Measurements from ENCODE around the gene TP53TG3.
"Not testable (repeated sequence)": the region's sequence is repeated elsewhere in the genome, so short reads cannot be mapped to it uniquely, and the experiment has no call there.

Gene TP53TG3, protein sequence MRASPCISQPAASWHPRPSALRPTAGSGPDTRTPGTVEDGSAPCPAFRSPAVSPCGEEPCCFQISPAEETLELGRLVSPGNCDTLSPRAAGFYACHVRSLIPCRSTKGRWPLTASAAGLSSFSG

DNA sequence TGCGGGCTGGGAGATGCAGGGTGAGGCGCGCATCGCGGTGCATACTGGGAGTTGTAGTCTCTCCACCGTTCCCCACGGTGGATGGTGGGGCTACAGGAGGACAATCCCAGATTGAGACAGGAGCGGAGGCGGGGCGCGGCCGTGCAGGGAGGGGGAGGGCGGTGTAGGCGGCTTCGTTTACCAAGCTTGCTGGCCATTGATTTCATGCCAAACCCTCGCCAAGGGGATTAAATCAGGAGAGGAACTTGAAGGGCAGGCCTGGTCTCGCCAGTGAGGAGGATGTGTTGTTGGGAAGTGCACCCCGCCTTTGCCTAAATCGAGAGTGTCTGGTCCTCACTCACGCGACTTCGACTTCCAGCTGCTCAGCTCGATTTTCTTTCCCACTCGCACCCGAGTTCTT, at the start of gene TP53TG3:
TSS of gene TP53TG3 (minus strand) at position 101 of the 400 bp plus-strand sequence. CDS start at position 33, 68 bp downstream.
- not testable (repeated sequence) for H3K79me2 ChIP-seq (ENCODE audit: insufficient read depth, low read length); H3K9ac ChIP-seq (ENCODE audit: low read length); H3K4me3 ChIP-seq (ENCODE audit: insufficient read depth, low read length, poor library complexity, severe bottlenecking); H3K9me3 ChIP-seq (ENCODE audit: insufficient read depth, low read length); H2AFZ ChIP-seq (ENCODE audit: low read depth, low read length, severe bottlenecking); H4K20me1 ChIP-seq (ENCODE audit: low read depth, low read length); H3K27ac ChIP-seq (ENCODE audit: low read depth, low read length); H3K9me2 ChIP-seq (replicated peaks; ENCODE audit: insufficient read depth, low read length); H3K27me3 ChIP-seq (ENCODE audit: low read length); H3K4me2 ChIP-seq (ENCODE audit: low read depth, low read length, poor library complexity, severe bottlenecking); H3F3A ChIP-seq (ENCODE audit: insufficient read depth); H3K36me3 ChIP-seq (ENCODE audit: low read length)

DNA sequence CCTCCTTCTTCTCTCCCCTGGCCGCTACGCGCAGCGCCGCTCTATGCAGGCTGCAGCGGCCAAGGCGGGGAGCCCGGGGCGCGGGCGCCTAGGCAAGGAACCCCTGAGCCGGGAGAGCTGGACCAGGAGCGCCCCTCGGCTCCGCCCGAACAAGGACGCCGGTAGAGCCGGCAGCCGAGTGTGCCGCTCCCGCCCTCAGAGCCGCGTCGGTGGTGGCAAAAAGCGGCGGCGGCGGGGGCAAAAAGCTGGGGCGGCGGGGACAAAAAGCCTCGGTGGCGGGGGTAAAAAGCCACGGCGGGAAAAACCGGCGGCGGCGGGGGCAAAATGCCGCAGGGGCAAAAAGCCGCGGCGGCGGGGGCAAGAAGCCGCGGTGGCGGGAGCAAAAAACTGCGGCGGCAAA, 25.1 kb downstream of the TP53TG3 start:
- H3K27me3 ChIP-seq (ENCODE audit: low read length); H3K9ac ChIP-seq (ENCODE audit: low read length); H3K9me3 ChIP-seq (ENCODE audit: insufficient read depth, low read length); H3K4me3 ChIP-seq (ENCODE audit: insufficient read depth, low read length, poor library complexity, severe bottlenecking); H3F3A ChIP-seq (ENCODE audit: insufficient read depth); H4K20me1 ChIP-seq (ENCODE audit: low read depth, low read length); H2AFZ ChIP-seq (ENCODE audit: low read depth, low read length, severe bottlenecking); H3K4me2 ChIP-seq (ENCODE audit: low read depth, low read length, poor library complexity, severe bottlenecking); H3K9me2 ChIP-seq (replicated peaks; ENCODE audit: insufficient read depth, low read length); H3K79me2 ChIP-seq (ENCODE audit: insufficient read depth, low read length); H3K36me3 ChIP-seq (ENCODE audit: low read length); H3K27ac ChIP-seq (ENCODE audit: low read depth, low read length): not testable (repeated sequence)

DNA sequence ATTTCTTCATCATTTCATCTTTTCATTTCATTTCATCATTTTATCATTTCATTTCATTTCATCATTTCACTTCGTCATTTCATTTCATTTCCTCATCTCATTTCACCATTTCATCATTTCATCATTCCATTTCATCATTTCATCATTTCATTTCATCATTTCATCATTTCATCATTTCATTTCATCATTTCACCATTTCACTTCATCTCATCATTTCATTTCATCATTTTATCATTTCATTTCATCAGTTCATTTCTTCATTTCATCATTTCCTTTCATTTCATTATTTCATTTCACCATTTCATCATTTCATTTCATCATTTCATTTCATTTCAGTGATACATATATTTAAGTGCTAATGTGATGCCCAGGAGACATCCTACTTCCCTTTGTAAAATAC, 28.4 kb downstream of the TP53TG3 start:
- H3K9me3 ChIP-seq (ENCODE audit: insufficient read depth, low read length); H3F3A ChIP-seq (ENCODE audit: insufficient read depth); H2AFZ ChIP-seq (ENCODE audit: low read depth, low read length, severe bottlenecking); H3K9me2 ChIP-seq (replicated peaks; ENCODE audit: insufficient read depth, low read length); H3K4me3 ChIP-seq (ENCODE audit: insufficient read depth, low read length, poor library complexity, severe bottlenecking); H4K20me1 ChIP-seq (ENCODE audit: low read depth, low read length); H3K79me2 ChIP-seq (ENCODE audit: insufficient read depth, low read length); H3K36me3 ChIP-seq (ENCODE audit: low read length); H3K27ac ChIP-seq (ENCODE audit: low read depth, low read length); H3K4me2 ChIP-seq (ENCODE audit: low read depth, low read length, poor library complexity, severe bottlenecking); H3K9ac ChIP-seq (ENCODE audit: low read length); H3K27me3 ChIP-seq (ENCODE audit: low read length): not testable (repeated sequence)

DNA sequence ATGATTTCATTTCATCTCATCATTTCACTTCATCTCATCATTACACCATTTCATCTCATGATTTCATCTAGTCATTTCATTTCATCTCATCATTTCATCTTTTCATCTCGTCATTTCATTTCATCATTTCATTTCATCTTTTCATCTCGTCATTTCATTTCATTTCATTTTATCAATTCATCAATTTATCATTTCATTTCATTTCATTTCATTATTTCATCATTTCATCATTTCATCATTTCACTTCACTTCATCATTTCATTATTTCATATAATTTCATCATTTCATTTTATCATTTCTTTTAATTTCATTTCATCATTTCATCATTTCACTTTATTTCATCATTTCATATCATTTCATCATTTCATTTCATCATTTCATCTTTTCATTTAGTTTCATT, 29.2 kb downstream of the TP53TG3 start:
- H3K4me3 ChIP-seq (ENCODE audit: insufficient read depth, low read length, poor library complexity, severe bottlenecking); H3K9ac ChIP-seq (ENCODE audit: low read length); H3K9me3 ChIP-seq (ENCODE audit: insufficient read depth, low read length); H3K4me2 ChIP-seq (ENCODE audit: low read depth, low read length, poor library complexity, severe bottlenecking); H3F3A ChIP-seq (ENCODE audit: insufficient read depth); H2AFZ ChIP-seq (ENCODE audit: low read depth, low read length, severe bottlenecking); H3K27ac ChIP-seq (ENCODE audit: low read depth, low read length); H4K20me1 ChIP-seq (ENCODE audit: low read depth, low read length); H3K79me2 ChIP-seq (ENCODE audit: insufficient read depth, low read length); H3K36me3 ChIP-seq (ENCODE audit: low read length); H3K9me2 ChIP-seq (replicated peaks; ENCODE audit: insufficient read depth, low read length); H3K27me3 ChIP-seq (ENCODE audit: low read length): not testable (repeated sequence)

DNA sequence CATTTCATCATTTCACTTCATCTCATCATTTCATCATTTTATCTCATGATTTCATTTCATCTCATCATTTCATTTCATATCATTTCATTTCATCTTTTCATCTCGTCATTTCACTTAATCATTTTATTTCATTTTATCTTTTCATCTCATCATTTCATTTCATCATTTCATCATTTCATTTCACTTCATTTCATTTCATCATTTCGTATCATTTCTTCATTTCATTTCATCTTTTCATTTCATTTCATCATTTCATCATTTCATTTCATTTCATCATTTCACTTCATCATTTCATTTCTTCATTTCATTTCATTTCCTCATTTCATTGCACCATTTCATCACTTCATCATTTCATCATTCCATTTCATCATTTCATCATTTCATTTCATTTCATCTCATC, 29.8 kb downstream of the TP53TG3 start:
- not testable (repeated sequence) for H3K36me3 ChIP-seq (ENCODE audit: low read length); H4K20me1 ChIP-seq (ENCODE audit: low read depth, low read length); H3K27ac ChIP-seq (ENCODE audit: low read depth, low read length); H3K4me2 ChIP-seq (ENCODE audit: low read depth, low read length, poor library complexity, severe bottlenecking); H3K9ac ChIP-seq (ENCODE audit: low read length); H3K27me3 ChIP-seq (ENCODE audit: low read length); H3F3A ChIP-seq (ENCODE audit: insufficient read depth); H3K79me2 ChIP-seq (ENCODE audit: insufficient read depth, low read length); H3K9me3 ChIP-seq (ENCODE audit: insufficient read depth, low read length); H3K9me2 ChIP-seq (replicated peaks; ENCODE audit: insufficient read depth, low read length); H3K4me3 ChIP-seq (ENCODE audit: insufficient read depth, low read length, poor library complexity, severe bottlenecking); H2AFZ ChIP-seq (ENCODE audit: low read depth, low read length, severe bottlenecking)

DNA sequence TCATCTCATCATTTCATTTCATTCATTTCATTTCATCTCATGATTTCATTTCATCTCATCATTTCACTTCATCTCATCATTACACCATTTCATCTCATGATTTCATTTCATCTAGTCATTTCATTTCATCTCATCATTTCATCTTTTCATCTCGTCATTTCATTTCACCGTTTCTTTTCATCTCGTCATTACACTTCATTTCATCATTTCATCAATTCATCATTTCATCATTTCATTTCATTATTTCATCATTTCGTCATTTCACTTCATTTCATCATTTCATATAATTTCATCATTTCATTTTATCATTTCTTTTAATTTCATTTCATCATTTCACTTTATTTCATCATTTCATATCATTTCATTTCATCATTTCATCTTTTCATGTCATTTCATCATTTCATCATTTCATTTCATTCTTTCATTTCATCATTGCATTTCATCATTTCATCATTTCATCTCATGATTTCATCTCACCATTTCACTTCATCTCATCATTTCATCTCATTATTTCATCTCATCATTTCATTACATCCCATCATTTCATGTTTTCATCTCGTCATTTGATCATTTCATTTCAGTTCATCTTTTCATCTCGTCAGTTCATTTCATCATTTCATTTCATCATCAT, 30.6 kb downstream of the TP53TG3 start:
- not testable (repeated sequence) for H3K9ac ChIP-seq (ENCODE audit: low read length); H4K20me1 ChIP-seq (ENCODE audit: low read depth, low read length); H2AFZ ChIP-seq (ENCODE audit: low read depth, low read length, severe bottlenecking); H3K27ac ChIP-seq (ENCODE audit: low read depth, low read length); H3K79me2 ChIP-seq (ENCODE audit: insufficient read depth, low read length); H3K27me3 ChIP-seq (ENCODE audit: low read length); H3K4me3 ChIP-seq (ENCODE audit: insufficient read depth, low read length, poor library complexity, severe bottlenecking); H3K9me2 ChIP-seq (replicated peaks; ENCODE audit: insufficient read depth, low read length); H3F3A ChIP-seq (ENCODE audit: insufficient read depth); H3K9me3 ChIP-seq (ENCODE audit: insufficient read depth, low read length); H3K4me2 ChIP-seq (ENCODE audit: low read depth, low read length, poor library complexity, severe bottlenecking); H3K36me3 ChIP-seq (ENCODE audit: low read length)

DNA sequence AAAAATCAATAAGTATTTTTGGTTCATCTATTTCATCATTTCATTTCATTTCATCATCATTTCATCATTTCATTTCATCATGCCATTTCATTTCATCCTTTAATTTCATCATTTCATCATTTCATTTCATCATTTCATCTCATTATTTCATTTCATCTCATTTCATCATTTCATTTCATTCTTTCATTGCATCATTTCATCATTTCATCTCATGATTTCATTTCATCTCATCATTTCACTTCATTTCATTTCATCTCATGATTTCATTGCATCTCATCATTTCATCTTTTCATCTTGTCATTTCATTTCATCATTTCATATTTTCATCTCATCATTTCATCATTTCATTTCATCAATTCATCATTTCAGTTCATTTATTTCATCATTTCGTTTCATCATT, 31.2 kb downstream of the TP53TG3 start:
- H3K4me3 ChIP-seq (ENCODE audit: insufficient read depth, low read length, poor library complexity, severe bottlenecking); H4K20me1 ChIP-seq (ENCODE audit: low read depth, low read length); H3K9me3 ChIP-seq (ENCODE audit: insufficient read depth, low read length); H3K4me2 ChIP-seq (ENCODE audit: low read depth, low read length, poor library complexity, severe bottlenecking); H3K9me2 ChIP-seq (replicated peaks; ENCODE audit: insufficient read depth, low read length); H3K9ac ChIP-seq (ENCODE audit: low read length); H3K27ac ChIP-seq (ENCODE audit: low read depth, low read length); H3F3A ChIP-seq (ENCODE audit: insufficient read depth); H3K36me3 ChIP-seq (ENCODE audit: low read length); H3K79me2 ChIP-seq (ENCODE audit: insufficient read depth, low read length); H2AFZ ChIP-seq (ENCODE audit: low read depth, low read length, severe bottlenecking); H3K27me3 ChIP-seq (ENCODE audit: low read length): not testable (repeated sequence)

DNA sequence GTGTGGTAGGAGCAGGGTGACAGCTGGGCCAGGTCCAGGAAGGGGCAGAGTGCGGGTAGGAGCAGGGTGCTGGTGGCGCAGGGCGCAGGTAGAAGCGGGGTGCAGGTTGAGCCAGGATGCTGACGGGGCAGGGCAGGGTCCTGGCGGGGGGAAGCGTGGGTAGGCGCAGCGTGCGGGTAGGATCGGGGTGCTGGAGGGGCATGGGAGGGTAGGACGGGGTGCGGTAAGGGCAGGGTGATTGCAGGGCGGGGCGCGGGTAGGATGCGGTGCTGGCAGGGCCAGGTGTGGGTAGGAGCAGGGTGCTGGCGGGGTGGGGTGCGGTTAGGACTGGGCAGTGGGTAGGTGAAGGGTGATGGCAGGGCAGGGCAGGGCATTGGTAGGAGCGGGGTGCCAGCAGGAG, 38.4 kb downstream of the TP53TG3 start:
- not testable (repeated sequence) for H4K20me1 ChIP-seq (ENCODE audit: low read depth, low read length); H3K27ac ChIP-seq (ENCODE audit: low read depth, low read length); H3K79me2 ChIP-seq (ENCODE audit: insufficient read depth, low read length)

More for the DNA sequence above, 38.4 kb downstream of the TP53TG3 start:
- not testable (repeated sequence) for H3K9me3 ChIP-seq (ENCODE audit: insufficient read depth, low read length); H3K9me2 ChIP-seq (replicated peaks; ENCODE audit: insufficient read depth, low read length); H3K36me3 ChIP-seq (ENCODE audit: low read length); H3K27me3 ChIP-seq (ENCODE audit: low read length); H3K9ac ChIP-seq (ENCODE audit: low read length); H3K4me3 ChIP-seq (ENCODE audit: insufficient read depth, low read length, poor library complexity, severe bottlenecking); H3K4me2 ChIP-seq (ENCODE audit: low read depth, low read length, poor library complexity, severe bottlenecking); H2AFZ ChIP-seq (ENCODE audit: low read depth, low read length, severe bottlenecking); H3F3A ChIP-seq (ENCODE audit: insufficient read depth)

Measured in SU-DHL-6 (cell line).